Heart left ventricle (tissue), 13 donors: Measurements from ENCODE around the gene VIT.

Experiments used
- CTCF ChIP-seq, 12 donors: fragments of 200-600 bp; sonication (generic) in 4 of 12; IDR thresholded peaks; one replicate each; pipeline versions ENCODE4 v1.5.0 to v1.8.0; 2018 to 2022; ENCODE audit warnings: antibody characterized with exemption in 12 of 12, mild to moderate bottlenecking in 5 of 12
- POLR2A ChIP-seq, 2 donors: fragments of 450-650 bp; IDR thresholded peaks; one replicate each; pipeline ENCODE4 v1.6.1; 2017; ENCODE audit warnings: antibody characterized with exemption in 2 of 2, mild to moderate bottlenecking in 2 of 2, moderate library complexity in 2 of 2
- donor health status: ischemic (EF 13 %, LVEDD 7.1; RV severe dilation, severe dysfunction).
- donor health status: DM: no; HTN: yes; CAD: no.
- donor health status: DM: no; HTN: no; CAD: no.
- donor health status: ischemic (EF 25% LVEDD 6.9; RV normal size, moderate dysfunction).
- donor health status: ischemic (EF 25% LVEDD 5.7; RV mildly dilated, moderate dysfunction).
- donor health status: ischemic (EF 35%, LVEDD 5.7; RV mildly dilated, moderate dysfunction).
- donor health status: nonischemic (EF 11% LVEDD 7.7; RV severe dilation, severe dysfunction).
- donor health status: DM: yes; HTN: yes; CAD: no.
- donor health status: PGD.
- donor health status: ischemic (EF 29% LVEDD 5.4; RV normal size, mild dysfunction).
- donor health status: nonischemic (EF 23%, LVEDD 6.1; RV moderate dilation, normal function).

GRCh38 chr2:36843838-36844237 is 147.3 kb downstream of the VIT start:
- TF ChIP-seq CTCF (IDR thresholded peaks at IDR 0.05): no peak
- TF ChIP-seq POLR2A (IDR thresholded peaks at IDR 0.05): no peak
